K562 (cell line): ENCODE data around the gene ENOSF1. TPM values are rescaled to one million over a fixed set of nuclear protein-coding genes. Genes with fewer than 3 reads are reported as not detected.

Experiments used
- ATAC-seq: fragments of 200-7000 bp; cut with Tn5 transposase; 3 replicates; pipeline ENCODE4 v1.9.1; 2020; ENCODE audit warnings: moderate library complexity
- BruUV-seq: library from RNA; stranded (reverse); fragments of 400-500 nt; replicated peaks from 2 replicates; lab custom pipeline; 2021; lab: Mats Ljungman, UMichigan
- CTCF ChIA-PET: fragments of 300-600 bp; formaldehyde crosslinking; extraction: SDS; loops from one replicate; lab custom pipeline; 2021; ENCODE audit warnings: low intra/inter-chr PET ratio; lab: Yijun Ruan, JAX
- POLR2A ChIA-PET: fragments of 300-600, 350-650 bp; sonication (Branson Sonifier 250); formaldehyde crosslinking; extraction: SDS; loops from one replicate; lab custom pipeline; 2021; ENCODE audit warnings: antibody characterized with exemption, inconsistent platforms; lab: Yijun Ruan, JAX
- DNase-seq, 4 experiments: peaks; one replicate each; pipeline versions ENCODE4 v3.0.0 to v3.0.0-alpha.2; 2011 to 2018; ENCODE audit warnings: low spot score in 3 of 4, mixed read lengths in 3 of 4; ENCODE audit errors: extremely low read depth in 1 of 4
- FAIRE-seq: peaks from 2 replicates; lab custom pipeline; 2011; peaks lifted over from hg19 to GRCh38; lab: Jason Lieb, UNC
- H2AFZ ChIP-seq: 2 replicates; pipeline ENCODE4 v1.6.0; 2011; ENCODE audit warnings: low read depth, low read length, control low read depth, inconsistent platforms
- H3K27ac ChIP-seq: fragments of 200-600 bp; 3 replicates; pipeline ENCODE4 v1.8.0; 2011; ENCODE audit warnings: low read depth, mild to moderate bottlenecking, control low read depth, inconsistent platforms, low read length, moderate library complexity, mixed read lengths; ENCODE audit errors: extremely low read depth
- H3K27me3 ChIP-seq, 2 experiments: fragments of 300-600 bp in 1 of 2; 2 replicates in 1 of 2; 3 replicates in 1 of 2; pipeline versions ENCODE4 v1.6.0 to v1.8.0; 2011; ENCODE audit warnings: inconsistent platforms in 2 of 2, low read length in 2 of 2, mild to moderate bottlenecking in 1 of 2, mixed read lengths in 1 of 2, moderate library complexity in 1 of 2; ENCODE audit not compliant: control insufficient read depth in 2 of 2, insufficient read depth in 2 of 2
- H3K36me3 ChIP-seq: fragments of 300-600 bp; 3 replicates; pipeline ENCODE4 v1.8.0; 2011; ENCODE audit warnings: mild to moderate bottlenecking, low read length, inconsistent platforms; ENCODE audit not compliant: control insufficient read depth, insufficient read depth
- H3K4me1 ChIP-seq, 2 experiments: fragments of 200-600 bp in 1 of 2; replicated peaks in 1 of 2; 2 replicates in 1 of 2; 3 replicates in 1 of 2; pipeline versions ENCODE4 v1.5.1 to v1.8.0; 2011; ENCODE audit warnings: inconsistent platforms in 2 of 2, low read length in 2 of 2, mild to moderate bottlenecking in 1 of 2, mixed read lengths in 1 of 2, moderate library complexity in 1 of 2; ENCODE audit not compliant: control insufficient read depth in 2 of 2, insufficient read depth in 2 of 2
- H3K4me2 ChIP-seq: 2 replicates; pipeline ENCODE4 v1.6.1; 2011; ENCODE audit warnings: low read length, control low read depth, inconsistent platforms, mixed read lengths; ENCODE audit not compliant: insufficient read depth
- H3K4me3 ChIP-seq: fragments of 200-600 bp; sonication (generic), shearing (Covaris generic); 2 replicates; pipeline ENCODE4 v1.5.1; 2016; ENCODE audit warnings: control low read depth, inconsistent platforms
- H3K79me2 ChIP-seq: fragments of 200-600 bp; 3 replicates; pipeline ENCODE4 v1.8.0; 2011; ENCODE audit warnings: low read length, inconsistent platforms; ENCODE audit not compliant: control insufficient read depth, insufficient read depth
- H3K9ac ChIP-seq, 2 experiments: 2 replicates each; pipeline versions ENCODE4 v1.6.0 to v1.6.1; 2011; ENCODE audit warnings: low read depth in 2 of 2, low read length in 2 of 2, control low read depth in 1 of 2, inconsistent platforms in 1 of 2, mild to moderate bottlenecking in 1 of 2, mixed read lengths in 1 of 2; ENCODE audit not compliant: insufficient read depth in 1 of 2
- H3K9me1 ChIP-seq: one replicate; pipeline ENCODE4 v1.6.0; 2011; ENCODE audit warnings: inconsistent platforms, mild to moderate bottlenecking, low read length, moderate library complexity; ENCODE audit not compliant: control insufficient read depth, insufficient read depth
- H3K9me3 ChIP-seq: replicated peaks from 2 replicates; pipeline ENCODE4 v1.5.1; 2011; ENCODE audit warnings: low read depth, low read length, inconsistent platforms; ENCODE audit not compliant: control insufficient read depth, insufficient read depth
- H4K20me1 ChIP-seq: replicated peaks from 2 replicates; pipeline ENCODE4 v1.6.1; 2011; ENCODE audit warnings: low read length, inconsistent platforms, mixed read lengths; ENCODE audit not compliant: control insufficient read depth, insufficient read depth
- CBFB ChIP-seq: sonication (generic); formaldehyde crosslinking; IDR thresholded peaks from 2 replicates; pipeline ENCODE4 v1.4.0; 2020; ENCODE audit warnings: mild to moderate bottlenecking, missing genetic modification reagents
- TEAD4 ChIP-seq, 2 experiments: sonication (generic) in 1 of 2; formaldehyde crosslinking in 1 of 2; IDR thresholded peaks; 2 replicates each; pipeline versions ENCODE4 v1.6.1 to v1.8.0; 2012 to 2022; ENCODE audit warnings: borderline replicate concordance in 1 of 2, inconsistent platforms in 1 of 2, low read length in 1 of 2, mild to moderate bottlenecking in 1 of 2, missing genetic modification reagents in 1 of 2
- TRIM24 ChIP-seq, 2 experiments: fragments of 450-650 bp; IDR thresholded peaks; 2 replicates each; pipeline ENCODE4 v1.6.1; 2016
- ZHX1 ChIP-seq: fragments of 150-350 bp; conservative IDR thresholded peaks from 2 replicates; pipeline ENCODE4 v1.6.1; 2014; ENCODE audit warnings: low read length
- ZNF324 ChIP-seq: fragments of 250-450 bp; sonication (Bioruptor Pico); IDR thresholded peaks from 2 replicates; pipeline ENCODE4 v1.4.0; 2020; ENCODE audit warnings: mild to moderate bottlenecking
- ZNF384 ChIP-seq: IDR thresholded peaks from 2 replicates; pipeline ENCODE4 v1.6.1; 2012; ENCODE audit warnings: low read depth, low read length, improper control_type of control experiment
- WGBS: fragments of 100-300 bp; shearing (Covaris generic); methylation state at CpG from one replicate; pipeline ENCODE4 v1.1.6; 2016; ENCODE audit warnings: low coverage, mixed read lengths; ENCODE audit not compliant: insufficient coverage; ENCODE audit errors: missing lambda C conversion rate; 5-methylcytosine and 5-hydroxymethylcytosine counted together
- in situ Hi-C: fragments of 300-500 bp; cut with MboI; formaldehyde crosslinking; loops from 4 replicates; pipeline ENCODE4 v1.15.0; 2018; ENCODE audit warnings: inconsistent platforms, mixed read lengths
- intact Hi-C: fragments of 100-400 bp; cut with micrococcal nuclease; formaldehyde crosslinking; loops from 2 replicates; pipeline ENCODE4 v1.14.2; 2022
- polyA plus RNA-seq, 8 experiments: library from polyadenylated mRNA; depleted of rRNA in 4 of 8; stranded (reverse) in 5 of 8; unstranded in 3 of 8; fragments of >200 nt; fragmentation: Nextera tagmentation in 2 of 8; fragmentation: Illumina TruSeq in 1 of 8; extraction: Ambion mirVana in 2 of 8; extraction: Trizol in 1 of 8; gene quantifications; 2 replicates each; pipeline versions ENCODE4 v1.2.1 to v1.2.3, GENCODE V29; 2011 to 2014; ENCODE audit warnings: inconsistent platforms in 1 of 8, missing spikeins in 1 of 8
- total RNA-seq, 7 experiments: library from RNA; depleted of rRNA in 6 of 7; stranded (reverse); fragments of >200 nt in 6 of 7; fragmentation: Illumina TruSeq in 2 of 7; extraction: Trizol in 2 of 7; gene quantifications; 2 replicates each; pipeline versions ENCODE4 v1.2.1 to v1.2.3, GENCODE V29; 2011 to 2021; ENCODE audit warnings: low replicate concordance in 1 of 7

The ENOSF1 gene
- total and polyA plus RNA-seq, 9 of the 15 experiments (the other 6 are each of a cell fraction or from before 2014, with no cell fraction given): 15.5 to 66.4 (median 46.5) TPM

DNA sequence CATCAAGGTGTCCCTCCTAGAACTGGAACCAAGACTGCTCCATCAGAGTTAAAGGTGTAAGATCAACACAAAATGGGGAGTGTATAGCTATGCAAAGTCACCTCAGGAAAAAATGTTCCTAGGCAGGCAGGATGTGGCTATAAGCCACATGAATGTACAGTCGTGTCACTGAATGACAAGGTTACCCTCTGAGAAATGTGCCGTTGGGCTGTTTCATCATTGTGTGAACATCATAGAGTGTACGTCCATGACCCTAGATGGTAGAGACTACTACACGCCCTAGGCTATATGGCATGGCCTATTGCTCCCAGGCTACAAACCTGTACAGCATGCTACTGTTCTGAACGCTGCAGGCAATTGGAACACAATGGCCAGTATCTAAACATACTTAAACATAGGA, 30.4 kb downstream of the ENOSF1 start:
- intact Hi-C loops: no loop called here
- Histone ChIP-seq H3K4me1 (peaks cover 0 to 18% of the 10 kb centered on the region in 2 experiments; a peak in 3 of 5 replicates), H3K4me2 (no peak overlapping the region), H4K20me1 (no peaks in the 10 kb centered on the region)
- FAIRE-seq: peak; percentile 52
- TF ChIP-seq CBFB (CRISPR knock-in tag) (no peak), TEAD4 (IDR thresholded peaks at IDR 0.05; ENCODE audit: low read length) (no peak), TEAD4 (CRISPR knock-in tag; IDR thresholded peaks at IDR 0.05; ENCODE audit: borderline replicate concordance) (peak; percentile 5; the same call in 1 of the 2 replicates)
- TF ChIP-seq, all 486 proteins: peak for 1
- in situ Hi-C loops: no loop called here
- H3K9me3 ChIP-seq: no peaks in the 10 kb centered on the region
- no peak overlapping the region for H3K9ac ChIP-seq
- no peak for DNase-seq
- H3K27ac ChIP-seq: no peak overlapping the region
- H2AFZ ChIP-seq: no peak overlapping the region
- no peak overlapping the region for H3K4me3 ChIP-seq
- ChIA-PET POLR2A (interaction anchor here (0.7 to 3.0 kb wide), 5 partner anchors 9 to 116 kb away, joined by 3 to 12 read pairs (median 9); no protein-coding TSS in a partner anchor), CTCF (no interaction called here)
- no peaks in the 10 kb centered on the region for H3K9me1 ChIP-seq
- no peaks in the 10 kb centered on the region for H3K79me2 ChIP-seq
- no peak for ATAC-seq
- BruUV-seq: no TSS peak
- 84% methylated on average over 5 of the region's 5 CpGs for WGBS
- no peaks in the 10 kb centered on the region for H3K27me3 ChIP-seq
- H3K36me3 ChIP-seq: peaks cover 86% of the 10 kb centered on the region; the same call in 2 of the 3 replicates

DNA sequence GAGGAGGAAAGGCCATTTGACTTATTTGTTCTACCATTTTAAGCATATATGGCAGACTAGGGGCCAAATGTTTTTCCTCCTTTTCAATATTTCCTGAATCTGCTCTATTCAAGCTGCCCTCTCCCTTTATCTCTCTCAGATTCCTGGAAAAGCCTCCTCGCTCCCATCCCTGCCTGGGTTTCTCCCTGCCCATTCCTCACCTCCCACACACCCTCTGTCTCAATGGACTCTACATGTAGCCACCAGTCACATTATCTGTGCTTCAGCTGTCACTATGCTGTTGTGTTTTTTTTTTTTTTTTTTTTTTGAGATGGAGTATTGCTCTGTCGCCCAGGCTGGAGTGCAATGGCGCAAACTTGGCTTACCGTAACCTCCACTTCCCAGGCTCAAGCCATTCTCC, 32.0 kb downstream of the ENOSF1 start:
- in situ Hi-C loops: no loop called here

More for the DNA sequence above, 32.0 kb downstream of the ENOSF1 start:
- POLR2A ChIA-PET: interaction anchor here (0.7 to 1.9 kb wide), 4 partner anchors 8 to 12 kb away, joined by 3 to 8 read pairs (median 3); no protein-coding TSS in a partner anchor
- ATAC-seq (no peak), FAIRE-seq (no peak), DNase-seq (no peak)
- Histone ChIP-seq H3K9me1 (no peaks in the 10 kb centered on the region), H3K4me1 (peaks cover 0 to 12% of the 10 kb centered on the region in 2 experiments; a peak in 3 of 5 replicates), H3K27ac (no peak overlapping the region), H3K4me3 (no peak overlapping the region), H2AFZ (no peak overlapping the region), H3K4me2 (no peak overlapping the region), H3K27me3 (no peaks in the 10 kb centered on the region), H3K9ac (no peak overlapping the region), H3K9me3 (no peaks in the 10 kb centered on the region), H3K36me3 (peaks cover 88% of the 10 kb centered on the region), H4K20me1 (no peaks in the 10 kb centered on the region), H3K79me2 (no peaks in the 10 kb centered on the region)
- intact Hi-C loops: no loop called here
- TF ChIP-seq ZNF324 (CRISPR knock-in tag): no peak
- no peak for TF ChIP-seq TRIM24 (IDR thresholded peaks at IDR 0.05)
- no peak for TF ChIP-seq ZHX1
- 0 out of 2 replicates have a peak, but pooled peaks have one; percentile 17 for TF ChIP-seq ZNF384
- WGBS: 55% methylated on average over 1 of the region's 4 CpGs
- CTCF ChIA-PET: no interaction called here
- BruUV-seq: no TSS peak
